ENCODE results near the gene CEP78.

Gene CEP78

GRCh38 chr9:78314550-78314949, 78.7 kb downstream of the CEP78 start:
- DNase-seq: no peak

- DNase-seq: peak; percentile 33
Measured at GRCh38 chr9:78314953-78315870, 79.3 kb downstream of the CEP78 start.

- DNase-seq: no peak
Measured at GRCh38 chr9:78316166-78316892, 80.5 kb downstream of the CEP78 start.

- DNase-seq: no peak
Measured at GRCh38 chr9:78319197-78320029, 83.5 kb downstream of the CEP78 start.

- no peak for DNase-seq
Measured at GRCh38 chr9:78320030-78320693, 84.3 kb downstream of the CEP78 start.

- no peak for DNase-seq
Measured at GRCh38 chr9:78320875-78321496, 85.1 kb downstream of the CEP78 start.

GRCh38 chr9:78321505-78321904, 85.6 kb downstream of the CEP78 start:
- no peak for DNase-seq

- DNase-seq: no peak
Measured at GRCh38 chr9:78324068-78324650, 88.3 kb downstream of the CEP78 start.

GRCh38 chr9:78324682-78325081, 88.8 kb downstream of the CEP78 start:
- no peak for DNase-seq

GRCh38 chr9:78325343-78325742, 89.5 kb downstream of the CEP78 start:
- peak; percentile 87 for DNase-seq

- DNase-seq: no peak
Measured at GRCh38 chr9:78325846-78326360, 90.0 kb downstream of the CEP78 start.

GRCh38 chr9:78326564-78326963, 90.7 kb downstream of the CEP78 start:
- no peak for DNase-seq
